ENCODE results near the gene CLPTM1. TPM values are rescaled to one million over a fixed set of nuclear protein-coding genes. Genes with fewer than 3 reads are reported as not detected.

Gene CLPTM1
- polyA plus RNA-seq, 1 donor from 2014 or later = 15.3 TPM

DNA sequence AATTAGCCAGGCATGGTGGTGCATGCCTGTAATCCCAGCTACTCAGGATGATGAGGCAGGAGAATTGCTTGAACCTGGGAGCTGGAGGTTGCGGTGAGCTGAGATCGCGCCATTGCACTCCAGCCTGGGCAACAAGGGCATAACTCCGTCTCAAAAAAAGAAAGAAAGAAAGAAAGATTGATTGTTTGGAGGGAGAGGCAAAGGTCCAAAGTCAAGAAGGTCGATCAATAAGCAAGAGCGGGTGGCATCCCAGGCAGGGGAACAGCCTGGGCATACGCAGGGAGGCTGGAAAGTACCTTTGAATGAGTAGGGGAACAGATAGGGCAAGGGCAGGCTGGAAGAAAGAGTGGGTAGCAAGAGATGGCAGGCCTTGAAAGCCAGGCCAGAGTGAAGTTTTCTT, 25.1 kb upstream of the CLPTM1 start:
- H3F3A ChIP-seq (ENCODE audit: insufficient read depth, low read length, poor library complexity, severe bottlenecking) = no peaks in the 10 kb centered on the region
- no peaks in the 10 kb centered on the region for H3K27me3 ChIP-seq (ENCODE audit: insufficient read depth, low read depth, low read length)
- no peaks in the 10 kb centered on the region for H3K9me3 ChIP-seq (ENCODE audit: low read length)
- no peaks in the 10 kb centered on the region for H4K20me1 ChIP-seq (ENCODE audit: insufficient read depth)
- TF ChIP-seq POLR2AphosphoS5 (IDR thresholded peaks at IDR 0.05) = no peak
- no peaks in the 10 kb centered on the region for H3K9me2 ChIP-seq (ENCODE audit: insufficient read depth, low read length)
- no peak overlapping the region for H2AFZ ChIP-seq (ENCODE audit: low read depth, low read length)
- H3K4me3 ChIP-seq (ENCODE audit: low read length) = no peak overlapping the region
- no peak overlapping the region for H3K4me2 ChIP-seq (ENCODE audit: low read length)
- no peak overlapping the region for H3K9ac ChIP-seq (ENCODE audit: low read length)
- H3K27ac ChIP-seq (ENCODE audit: low read length) = no peak overlapping the region
- H3K36me3 ChIP-seq (ENCODE audit: insufficient read depth, low read length) = no peaks in the 10 kb centered on the region
- no peaks in the 10 kb centered on the region for H3K79me2 ChIP-seq (replicated peaks; ENCODE audit: insufficient read depth, low read length)

- Histone ChIP-seq H3K4me3 (ENCODE audit: low read length) (no peak overlapping the region), H3K9me3 (ENCODE audit: low read length) (no peaks in the 10 kb centered on the region), H3K36me3 (ENCODE audit: insufficient read depth, low read length) (no peaks in the 10 kb centered on the region), H3K9ac (ENCODE audit: low read length) (no peak overlapping the region), H3K4me2 (ENCODE audit: low read length) (no peak overlapping the region), H3F3A (ENCODE audit: insufficient read depth, low read length, poor library complexity, severe bottlenecking) (no peaks in the 10 kb centered on the region), H2AFZ (ENCODE audit: low read depth, low read length) (no peak overlapping the region), H3K27me3 (ENCODE audit: insufficient read depth, low read depth, low read length) (no peaks in the 10 kb centered on the region), H3K79me2 (replicated peaks; ENCODE audit: insufficient read depth, low read length) (no peaks in the 10 kb centered on the region), H4K20me1 (ENCODE audit: insufficient read depth) (no peaks in the 10 kb centered on the region), H3K9me2 (ENCODE audit: insufficient read depth, low read length) (no peaks in the 10 kb centered on the region), H3K27ac (ENCODE audit: low read length) (no peak overlapping the region)
- TF ChIP-seq EP300 (conservative IDR thresholded peaks at IDR 0.05; ENCODE audit: poor library complexity, severe bottlenecking) = no peak
- TF ChIP-seq, protein P1, sequence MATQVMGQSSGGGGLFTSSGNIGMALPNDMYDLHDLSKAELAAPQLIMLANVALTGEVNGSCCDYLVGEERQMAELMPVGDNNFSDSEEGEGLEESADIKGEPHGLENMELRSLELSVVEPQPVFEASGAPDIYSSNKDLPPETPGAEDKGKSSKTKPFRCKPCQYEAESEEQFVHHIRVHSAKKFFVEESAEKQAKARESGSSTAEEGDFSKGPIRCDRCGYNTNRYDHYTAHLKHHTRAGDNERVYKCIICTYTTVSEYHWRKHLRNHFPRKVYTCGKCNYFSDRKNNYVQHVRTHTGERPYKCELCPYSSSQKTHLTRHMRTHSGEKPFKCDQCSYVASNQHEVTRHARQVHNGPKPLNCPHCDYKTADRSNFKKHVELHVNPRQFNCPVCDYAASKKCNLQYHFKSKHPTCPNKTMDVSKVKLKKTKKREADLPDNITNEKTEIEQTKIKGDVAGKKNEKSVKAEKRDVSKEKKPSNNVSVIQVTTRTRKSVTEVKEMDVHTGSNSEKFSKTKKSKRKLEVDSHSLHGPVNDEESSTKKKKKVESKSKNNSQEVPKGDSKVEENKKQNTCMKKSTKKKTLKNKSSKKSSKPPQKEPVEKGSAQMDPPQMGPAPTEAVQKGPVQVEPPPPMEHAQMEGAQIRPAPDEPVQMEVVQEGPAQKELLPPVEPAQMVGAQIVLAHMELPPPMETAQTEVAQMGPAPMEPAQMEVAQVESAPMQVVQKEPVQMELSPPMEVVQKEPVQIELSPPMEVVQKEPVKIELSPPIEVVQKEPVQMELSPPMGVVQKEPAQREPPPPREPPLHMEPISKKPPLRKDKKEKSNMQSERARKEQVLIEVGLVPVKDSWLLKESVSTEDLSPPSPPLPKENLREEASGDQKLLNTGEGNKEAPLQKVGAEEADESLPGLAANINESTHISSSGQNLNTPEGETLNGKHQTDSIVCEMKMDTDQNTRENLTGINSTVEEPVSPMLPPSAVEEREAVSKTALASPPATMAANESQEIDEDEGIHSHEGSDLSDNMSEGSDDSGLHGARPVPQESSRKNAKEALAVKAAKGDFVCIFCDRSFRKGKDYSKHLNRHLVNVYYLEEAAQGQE (IDR thresholded peaks at IDR 0.05; ENCODE audit: borderline replicate concordance) = no peak
These were observed 23.6 kb upstream of the CLPTM1 start for GRCh38 chr19:44931541-44931940.

- no peaks in the 10 kb centered on the region for H3K27me3 ChIP-seq (ENCODE audit: insufficient read depth, low read depth, low read length)
- no peak overlapping the region for H3K27ac ChIP-seq (ENCODE audit: low read length)
- no peaks in the 10 kb centered on the region for H3K79me2 ChIP-seq (replicated peaks; ENCODE audit: insufficient read depth, low read length)
- no peak overlapping the region for H3K4me3 ChIP-seq (ENCODE audit: low read length)
- no peak overlapping the region for H3K4me2 ChIP-seq (ENCODE audit: low read length)
- no peak overlapping the region for H2AFZ ChIP-seq (ENCODE audit: low read depth, low read length)
- no peak overlapping the region for H3K9ac ChIP-seq (ENCODE audit: low read length)
- H4K20me1 ChIP-seq (ENCODE audit: insufficient read depth) = no peaks in the 10 kb centered on the region
- H3K36me3 ChIP-seq (ENCODE audit: insufficient read depth, low read length) = no peaks in the 10 kb centered on the region
- H3K9me2 ChIP-seq (ENCODE audit: insufficient read depth, low read length) = no peaks in the 10 kb centered on the region
- H3F3A ChIP-seq (ENCODE audit: insufficient read depth, low read length, poor library complexity, severe bottlenecking) = no peaks in the 10 kb centered on the region
- no peaks in the 10 kb centered on the region for H3K9me3 ChIP-seq (ENCODE audit: low read length)
- TF ChIP-seq TAF1 (IDR thresholded peaks at IDR 0.05; ENCODE audit: low read depth) = no peak
- no peak for TF ChIP-seq RAD21 (conservative IDR thresholded peaks at IDR 0.05)
- no peak for TF ChIP-seq POLR2AphosphoS5 (IDR thresholded peaks at IDR 0.05)
- TF ChIP-seq, protein P1 (IDR thresholded peaks at IDR 0.05; ENCODE audit: borderline replicate concordance) = no peak
- no peak for TF ChIP-seq SMC3 (conservative IDR thresholded peaks at IDR 0.05; ENCODE audit: poor library complexity)
- TF ChIP-seq, protein P2, sequence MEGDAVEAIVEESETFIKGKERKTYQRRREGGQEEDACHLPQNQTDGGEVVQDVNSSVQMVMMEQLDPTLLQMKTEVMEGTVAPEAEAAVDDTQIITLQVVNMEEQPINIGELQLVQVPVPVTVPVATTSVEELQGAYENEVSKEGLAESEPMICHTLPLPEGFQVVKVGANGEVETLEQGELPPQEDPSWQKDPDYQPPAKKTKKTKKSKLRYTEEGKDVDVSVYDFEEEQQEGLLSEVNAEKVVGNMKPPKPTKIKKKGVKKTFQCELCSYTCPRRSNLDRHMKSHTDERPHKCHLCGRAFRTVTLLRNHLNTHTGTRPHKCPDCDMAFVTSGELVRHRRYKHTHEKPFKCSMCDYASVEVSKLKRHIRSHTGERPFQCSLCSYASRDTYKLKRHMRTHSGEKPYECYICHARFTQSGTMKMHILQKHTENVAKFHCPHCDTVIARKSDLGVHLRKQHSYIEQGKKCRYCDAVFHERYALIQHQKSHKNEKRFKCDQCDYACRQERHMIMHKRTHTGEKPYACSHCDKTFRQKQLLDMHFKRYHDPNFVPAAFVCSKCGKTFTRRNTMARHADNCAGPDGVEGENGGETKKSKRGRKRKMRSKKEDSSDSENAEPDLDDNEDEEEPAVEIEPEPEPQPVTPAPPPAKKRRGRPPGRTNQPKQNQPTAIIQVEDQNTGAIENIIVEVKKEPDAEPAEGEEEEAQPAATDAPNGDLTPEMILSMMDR (IDR thresholded peaks at IDR 0.05; ENCODE audit: poor library complexity, severe bottlenecking) = no peak
- no peak for TF ChIP-seq MXI1 (conservative IDR thresholded peaks at IDR 0.05; ENCODE audit: poor library complexity, severe bottlenecking)
- no peak for TF ChIP-seq EZH2 (IDR thresholded peaks at IDR 0.05; ENCODE audit: borderline replicate concordance, insufficient read depth, low read length, poor library complexity, severe bottlenecking)
- no peak for TF ChIP-seq EP300 (conservative IDR thresholded peaks at IDR 0.05; ENCODE audit: poor library complexity, severe bottlenecking)
These were observed 15.5 kb upstream of the CLPTM1 start for GRCh38 chr19:44939668-44940067.
